Measurements from ENCODE around the gene MYL12A. TPM values are rescaled to one million over a fixed set of nuclear protein-coding genes. Genes with fewer than 3 reads are reported as not detected.

MYL12A gene
- total and polyA plus RNA-seq, 2 of the 13 experiments (the other 11 are each of a cell fraction or from before 2014, with no cell fraction given), result 261 to 277 TPM

GRCh38 chr18:3233433-3234168, 14.0 kb upstream of the MYL12A start (continued):
- TF ChIP-seq, protein P1, sequence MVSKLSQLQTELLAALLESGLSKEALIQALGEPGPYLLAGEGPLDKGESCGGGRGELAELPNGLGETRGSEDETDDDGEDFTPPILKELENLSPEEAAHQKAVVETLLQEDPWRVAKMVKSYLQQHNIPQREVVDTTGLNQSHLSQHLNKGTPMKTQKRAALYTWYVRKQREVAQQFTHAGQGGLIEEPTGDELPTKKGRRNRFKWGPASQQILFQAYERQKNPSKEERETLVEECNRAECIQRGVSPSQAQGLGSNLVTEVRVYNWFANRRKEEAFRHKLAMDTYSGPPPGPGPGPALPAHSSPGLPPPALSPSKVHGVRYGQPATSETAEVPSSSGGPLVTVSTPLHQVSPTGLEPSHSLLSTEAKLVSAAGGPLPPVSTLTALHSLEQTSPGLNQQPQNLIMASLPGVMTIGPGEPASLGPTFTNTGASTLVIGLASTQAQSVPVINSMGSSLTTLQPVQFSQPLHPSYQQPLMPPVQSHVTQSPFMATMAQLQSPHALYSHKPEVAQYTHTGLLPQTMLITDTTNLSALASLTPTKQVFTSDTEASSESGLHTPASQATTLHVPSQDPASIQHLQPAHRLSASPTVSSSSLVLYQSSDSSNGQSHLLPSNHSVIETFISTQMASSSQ (IDR thresholded peaks at IDR 0.05; ENCODE audit: low read depth), result peak; percentile 73
- TF ChIP-seq, protein P1 (CRISPR knock-in tag; IDR thresholded peaks at IDR 0.05; ENCODE audit: borderline replicate concordance), result peak; percentile 90; the same call in 1 of the 2 replicates
- TF ChIP-seq DRAP1 (CRISPR knock-in tag; IDR thresholded peaks at IDR 0.05) (peak; percentile 59), ZNF605 (CRISPR knock-in tag; IDR thresholded peaks at IDR 0.05) (no peak), ERF (CRISPR knock-in tag; IDR thresholded peaks at IDR 0.05) (peak; percentile 85), LCORL (IDR thresholded peaks at IDR 0.05) (peak; percentile 48; the same call in 1 of the 2 replicates), LCORL (CRISPR knock-in tag; IDR thresholded peaks at IDR 0.05) (peak; percentile 85), RCOR2 (CRISPR knock-in tag; IDR thresholded peaks at IDR 0.05) (peak; percentile 97), HOXD1 (CRISPR knock-in tag; IDR thresholded peaks at IDR 0.05) (peak; percentile 81; the same call in 1 of the 2 replicates), ZFP82 (CRISPR knock-in tag; IDR thresholded peaks at IDR 0.05; ENCODE audit: borderline replicate concordance) (0 out of 2 replicates have a peak, but pooled peaks have one; percentile 26), NR2F2 (IDR thresholded peaks at IDR 0.05; ENCODE audit: borderline replicate concordance, low read depth) (peak; percentile 100), ARID5B (CRISPR knock-in tag; IDR thresholded peaks at IDR 0.05) (peak; percentile 99), ATF3 (CRISPR knock-in tag; IDR thresholded peaks at IDR 0.05) (0 out of 2 replicates have a peak, but pooled peaks have one; percentile 15), PAXIP1 (CRISPR knock-in tag; conservative IDR thresholded peaks at IDR 0.05) (peak; percentile 98), MEIS1 (CRISPR knock-in tag; IDR thresholded peaks at IDR 0.05; ENCODE audit: borderline replicate concordance) (peak; percentile 77), ZFX (CRISPR knock-in tag; IDR thresholded peaks at IDR 0.05; ENCODE audit: low read depth) (peak; percentile 64)
